Omental fat pad (tissue), 4 donors: ENCODE measurements around the gene FJX1. TPM values are rescaled to one million over a fixed set of nuclear protein-coding genes. Genes with fewer than 3 reads are reported as not detected.

ENCODE experiments used
- ATAC-seq: fragments of 150-250 bp; one replicate; pipeline ENCODE4 v1.9.1; 2016; ENCODE audit warnings: mild to moderate bottlenecking, moderate library complexity; ENCODE audit not compliant: low FRiP score
- DNase-seq: peaks from one replicate; pipeline ENCODE4 v3.0.0-alpha.2; 2019; ENCODE audit warnings: low spot score
- total RNA-seq, 4 donors: library from RNA; depleted of rRNA; stranded (reverse); fragments of >200 nt; gene quantifications; one replicate each; pipeline ENCODE4 v1.1.0, GENCODE V29; 2016
- TF ChIP-seq, protein P1 (sequence below), 3 donors: fragments of 450-650 bp; IDR thresholded peaks; one replicate each; pipeline ENCODE4 v1.5.1; 2016 to 2017; ENCODE audit warnings: antibody characterized with exemption in 3 of 3, mild to moderate bottlenecking in 3 of 3, moderate library complexity in 2 of 3

The FJX1 gene
- total RNA-seq, 4 donors from 2014 or later: 3.3 to 48.4 (median 9.4) TPM

- DNase-seq: no peak
- TF ChIP-seq, protein P1, sequence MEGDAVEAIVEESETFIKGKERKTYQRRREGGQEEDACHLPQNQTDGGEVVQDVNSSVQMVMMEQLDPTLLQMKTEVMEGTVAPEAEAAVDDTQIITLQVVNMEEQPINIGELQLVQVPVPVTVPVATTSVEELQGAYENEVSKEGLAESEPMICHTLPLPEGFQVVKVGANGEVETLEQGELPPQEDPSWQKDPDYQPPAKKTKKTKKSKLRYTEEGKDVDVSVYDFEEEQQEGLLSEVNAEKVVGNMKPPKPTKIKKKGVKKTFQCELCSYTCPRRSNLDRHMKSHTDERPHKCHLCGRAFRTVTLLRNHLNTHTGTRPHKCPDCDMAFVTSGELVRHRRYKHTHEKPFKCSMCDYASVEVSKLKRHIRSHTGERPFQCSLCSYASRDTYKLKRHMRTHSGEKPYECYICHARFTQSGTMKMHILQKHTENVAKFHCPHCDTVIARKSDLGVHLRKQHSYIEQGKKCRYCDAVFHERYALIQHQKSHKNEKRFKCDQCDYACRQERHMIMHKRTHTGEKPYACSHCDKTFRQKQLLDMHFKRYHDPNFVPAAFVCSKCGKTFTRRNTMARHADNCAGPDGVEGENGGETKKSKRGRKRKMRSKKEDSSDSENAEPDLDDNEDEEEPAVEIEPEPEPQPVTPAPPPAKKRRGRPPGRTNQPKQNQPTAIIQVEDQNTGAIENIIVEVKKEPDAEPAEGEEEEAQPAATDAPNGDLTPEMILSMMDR (IDR thresholded peaks at IDR 0.05): no peak
- ATAC-seq: no peak
Measured at GRCh38 chr11:35590412-35590811, 27.8 kb upstream of the FJX1 start.

DNA sequence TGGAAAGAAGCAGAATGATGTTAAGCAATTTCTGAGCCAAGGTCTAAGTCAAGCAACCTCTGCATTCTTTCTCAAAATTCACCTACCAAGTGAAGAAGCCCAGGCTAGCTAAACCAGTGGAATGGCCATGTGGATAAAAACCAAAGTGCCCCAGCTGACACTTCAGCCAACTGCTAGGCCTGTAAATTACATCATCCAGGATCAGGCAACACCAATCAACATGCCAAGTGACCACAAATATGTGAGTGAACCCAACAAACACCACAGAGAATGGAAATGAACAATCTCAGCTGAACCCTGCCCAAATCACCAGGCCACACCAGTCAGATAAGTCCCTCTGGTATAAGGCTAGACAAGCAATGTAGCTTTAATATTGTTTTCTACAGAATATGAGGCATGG lies 25.1 kb upstream of the FJX1 start:
- TF ChIP-seq, protein P1 (IDR thresholded peaks at IDR 0.05): no peak
- DNase-seq: no peak
- ATAC-seq: no peak

GRCh38 chr11:35594680-35595079 lies 23.6 kb upstream of the FJX1 start:
- TF ChIP-seq, protein P1 (IDR thresholded peaks at IDR 0.05): no peak
- ATAC-seq (no peak), DNase-seq (no peak)

- DNase-seq (no peak), ATAC-seq (no peak)
- TF ChIP-seq, protein P1 (IDR thresholded peaks at IDR 0.05): no peak
Measured at GRCh38 chr11:35598254-35599125, 19.8 kb upstream of the FJX1 start.

GRCh38 chr11:35600331-35600838 lies 17.9 kb upstream of the FJX1 start:
- no peak for ATAC-seq
- no peak for DNase-seq
- TF ChIP-seq, protein P1 (IDR thresholded peaks at IDR 0.05): no peak

GRCh38 chr11:35602160-35602793 lies 16.0 kb upstream of the FJX1 start:
- TF ChIP-seq, protein P1 (IDR thresholded peaks at IDR 0.05): no peak
- ATAC-seq (no peak), DNase-seq (no peak)
